ENCODE data around the gene BRAF. TPM values are rescaled to one million over a fixed set of nuclear protein-coding genes. Genes with fewer than 3 reads are reported as not detected.

BRAF gene
- total and polyA plus RNA-seq, 2 of the 8 experiments (the other 6 are each of a cell fraction or from before 2014, with no cell fraction given) = 11.4 to 32.6 TPM

GRCh38 chr7:140698477-140698876, 226.3 kb downstream of the BRAF start:
- H3K27ac ChIP-seq (ENCODE audit: low read depth, low read length) = no peak overlapping the region
- H3K79me1 ChIP-seq (ENCODE audit: low read depth, low read length) = peaks cover 3% of the 10 kb centered on the region; the same call in 1 of the 2 replicates
- no peak overlapping the region for H2BK5ac ChIP-seq (ENCODE audit: low read depth, low read length)
- H3K9me3 ChIP-seq (ENCODE audit: insufficient read depth in 2 of 2, low read depth in 1 of 2, low read length in 1 of 2) = no peaks in the 10 kb centered on the region
- peak overlapping the region in 1 of 2 experiments; percentile 68; a peak in 1 of 4 replicates for H3K4me2 ChIP-seq (ENCODE audit: insufficient read depth in 1 of 2, low read depth in 2 of 2, low read length in 2 of 2)
- H3K23me2 ChIP-seq (ENCODE audit: low read depth, low read length) = peaks cover 2% of the 10 kb centered on the region; the same call in 1 of the 2 replicates
- H3K9ac ChIP-seq (replicated peaks in 1 of 4; ENCODE audit: extremely low read depth in 1 of 4, low read depth in 3 of 4, low read length in 3 of 4) = no peak overlapping the region
- no peak overlapping the region for H2AK5ac ChIP-seq (ENCODE audit: low read depth, low read length)
- ChIA-PET POLR2A (ENCODE audit: partially characterized antibody) (interaction anchor here (0.8 to 1.2 kb wide), 3 partner anchors 15 to 25 kb away, joined by 3 to 8 read pairs (median 4); no protein-coding TSS in a partner anchor), CTCF (ENCODE audit: partially characterized antibody) (interaction anchor here (1.1 to 1.3 kb wide), 2 partner anchors 11 to 14 kb away, joined by 3 read pairs; no protein-coding TSS in a partner anchor)
- H3K14ac ChIP-seq (ENCODE audit: insufficient read length) = no peak overlapping the region
- no peak overlapping the region for H3K23ac ChIP-seq (ENCODE audit: insufficient read length)
- peaks cover 0 to 6% (median 2%) of the 10 kb centered on the region in 4 experiments; a peak in 3 of 7 replicates for H3K4me1 ChIP-seq (replicated peaks in 1 of 4; ENCODE audit: control insufficient read depth in 3 of 4, insufficient read depth in 4 of 4, low read length in 3 of 4)
- no peak overlapping the region for H2BK12ac ChIP-seq (ENCODE audit: low read depth, low read length)
- DNase-seq (ENCODE audit: low read depth in 1 of 2, low spot score in 2 of 2) (no peak), FAIRE-seq (no peak)
- no peak overlapping the region for H2BK120ac ChIP-seq (replicated peaks; ENCODE audit: low read depth, low read length)
- no peak overlapping the region for H4K91ac ChIP-seq (replicated peaks; ENCODE audit: insufficient read length, low read length)
- no peak overlapping the region for H2BK20ac ChIP-seq (ENCODE audit: low read length)
- no peak overlapping the region for H3K4me3 ChIP-seq (ENCODE audit: extremely low read depth in 1 of 4, insufficient read depth in 2 of 4, low read depth in 3 of 4, low read length in 4 of 4)
- H3K18ac ChIP-seq (ENCODE audit: extremely low read depth, low read length) = no peak overlapping the region
- WGBS, 2 experiments (ENCODE audit: extremely low coverage in 1 of 2, insufficient coverage in 1 of 2, insufficient read length in 1 of 2, insufficient replicate concordance in 2 of 2, low coverage in 1 of 2, low lambda C conversion rate in 2 of 2, missing lambda C conversion rate in 1 of 2) = 85 to 98% methylated on average over 3 to 8 of the region's 8 CpGs
- no peak overlapping the region for H4K5ac ChIP-seq (ENCODE audit: insufficient read length, low read depth, low read length)
- H3K4ac ChIP-seq (replicated peaks; ENCODE audit: insufficient read length, low read depth, low read length) = no peak overlapping the region
- no peaks in the 10 kb centered on the region for H3K27me3 ChIP-seq (replicated peaks in 1 of 4; ENCODE audit: control insufficient read depth in 3 of 4, extremely low read depth in 1 of 4, insufficient read depth in 3 of 4, low read length in 3 of 4)
- H2AFZ ChIP-seq (ENCODE audit: low read length) = no peak overlapping the region
- H2BK15ac ChIP-seq (ENCODE audit: low read length) = no peak overlapping the region
- H4K20me1 ChIP-seq (replicated peaks in 1 of 2; ENCODE audit: control insufficient read depth in 1 of 2, insufficient read depth in 2 of 2, low read length in 2 of 2) = peaks cover 0 to 1% of the 10 kb centered on the region in 2 experiments
- H3K79me2 ChIP-seq (ENCODE audit: control insufficient read depth in 1 of 2, insufficient read depth in 2 of 2, low read length in 2 of 2) = peaks cover 0 to 39% of the 10 kb centered on the region in 2 experiments; a peak in 2 of 4 replicates
- H3K56ac ChIP-seq (replicated peaks; ENCODE audit: insufficient read length, low read depth, low read length) = no peak overlapping the region
- no peak overlapping the region for H4K8ac ChIP-seq (ENCODE audit: extremely low read depth, insufficient read depth, low read length)
- no peaks in the 10 kb centered on the region for H3K36me3 ChIP-seq (ENCODE audit: control insufficient read depth in 2 of 4, insufficient read depth in 4 of 4, low read length in 3 of 4)
- TF ChIP-seq ATF2 (IDR thresholded peaks at IDR 0.05; ENCODE audit: low read length) (no peak), RXRA (IDR thresholded peaks at IDR 0.05; ENCODE audit: insufficient read depth, low read depth, low read length) (no peak), FOSL1 (IDR thresholded peaks at IDR 0.05; ENCODE audit: insufficient read depth, low read depth, low read length) (no peak), SUZ12 (IDR thresholded peaks at IDR 0.05; ENCODE audit: low read length) (no peak), ASH2L (IDR thresholded peaks at IDR 0.05; ENCODE audit: low read length) (no peak), POU5F1 (IDR thresholded peaks at IDR 0.05; ENCODE audit: low read depth, low read length) (no peak), HDAC2 (IDR thresholded peaks at IDR 0.05; ENCODE audit: borderline replicate concordance in 1 of 2, low read depth in 2 of 2, low read length in 2 of 2) (no peak), SIX5 (IDR thresholded peaks at IDR 0.05; ENCODE audit: low read depth, low read length) (no peak)
- TF ChIP-seq, protein P1, sequence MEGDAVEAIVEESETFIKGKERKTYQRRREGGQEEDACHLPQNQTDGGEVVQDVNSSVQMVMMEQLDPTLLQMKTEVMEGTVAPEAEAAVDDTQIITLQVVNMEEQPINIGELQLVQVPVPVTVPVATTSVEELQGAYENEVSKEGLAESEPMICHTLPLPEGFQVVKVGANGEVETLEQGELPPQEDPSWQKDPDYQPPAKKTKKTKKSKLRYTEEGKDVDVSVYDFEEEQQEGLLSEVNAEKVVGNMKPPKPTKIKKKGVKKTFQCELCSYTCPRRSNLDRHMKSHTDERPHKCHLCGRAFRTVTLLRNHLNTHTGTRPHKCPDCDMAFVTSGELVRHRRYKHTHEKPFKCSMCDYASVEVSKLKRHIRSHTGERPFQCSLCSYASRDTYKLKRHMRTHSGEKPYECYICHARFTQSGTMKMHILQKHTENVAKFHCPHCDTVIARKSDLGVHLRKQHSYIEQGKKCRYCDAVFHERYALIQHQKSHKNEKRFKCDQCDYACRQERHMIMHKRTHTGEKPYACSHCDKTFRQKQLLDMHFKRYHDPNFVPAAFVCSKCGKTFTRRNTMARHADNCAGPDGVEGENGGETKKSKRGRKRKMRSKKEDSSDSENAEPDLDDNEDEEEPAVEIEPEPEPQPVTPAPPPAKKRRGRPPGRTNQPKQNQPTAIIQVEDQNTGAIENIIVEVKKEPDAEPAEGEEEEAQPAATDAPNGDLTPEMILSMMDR (IDR thresholded peaks at IDR 0.05; ENCODE audit: control extremely low read depth in 1 of 3, insufficient read depth in 1 of 3, low read depth in 1 of 3, low read length in 3 of 3) = no peak
